ENCODE results near the gene PHLDA1.

- TF ChIP-seq GATA2 (IDR thresholded peaks at IDR 0.05; ENCODE audit: low read depth, low read length), result no peak
- TF ChIP-seq GATA3 (IDR thresholded peaks at IDR 0.05; ENCODE audit: low read depth, low read length), result no peak
These were observed 55.9 kb downstream of the PHLDA1 start for GRCh38 chr12:75975702-75976101.
